H9 (cell line): Measurements from ENCODE around the gene ZP1. TPM values are rescaled to one million over a fixed set of nuclear protein-coding genes. Genes with fewer than 3 reads are reported as not detected.

Experiments used
- DNase-seq: peaks from one replicate; pipeline ENCODE4 v3.0.0-alpha.2; 2017
- H2AFZ ChIP-seq: one replicate; pipeline ENCODE4 v1.6.1; 2013; ENCODE audit warnings: mild to moderate bottlenecking, low read length, control low read depth, moderate library complexity
- H2AK5ac ChIP-seq: 2 replicates; pipeline ENCODE4 v1.6.1; 2013; ENCODE audit warnings: low read length, control low read depth, mixed read lengths; ENCODE audit not compliant: insufficient read length
- H2BK120ac ChIP-seq: one replicate; pipeline ENCODE4 v1.6.1; 2013; ENCODE audit warnings: low read depth, mild to moderate bottlenecking, low read length, control low read depth, inconsistent platforms; ENCODE audit not compliant: poor library complexity, severe bottlenecking
- H2BK12ac ChIP-seq: 2 replicates; pipeline ENCODE4 v1.6.1; 2013; ENCODE audit warnings: low read length, control low read depth, mixed read lengths, low read depth; ENCODE audit not compliant: insufficient read length
- H2BK15ac ChIP-seq: 2 replicates; pipeline ENCODE4 v1.6.1; 2013; ENCODE audit warnings: low read depth, low read length, control low read depth
- H2BK20ac ChIP-seq: one replicate; pipeline ENCODE4 v1.6.1; 2013; ENCODE audit warnings: low read depth, mild to moderate bottlenecking, low read length, control low read depth, inconsistent platforms; ENCODE audit not compliant: poor library complexity, severe bottlenecking
- H2BK5ac ChIP-seq: 2 replicates; pipeline ENCODE4 v1.6.1; 2013; ENCODE audit warnings: low read length, control low read depth, mixed read lengths; ENCODE audit not compliant: insufficient read length
- H3K14ac ChIP-seq: 2 replicates; pipeline ENCODE4 v1.6.1; 2013; ENCODE audit warnings: low read length, control low read depth; ENCODE audit not compliant: insufficient read depth
- H3K18ac ChIP-seq: 2 replicates; pipeline ENCODE4 v1.6.1; 2013; ENCODE audit warnings: low read depth, mild to moderate bottlenecking, mixed read lengths, low read length, control low read depth; ENCODE audit not compliant: insufficient read length
- H3K23ac ChIP-seq: 2 replicates; pipeline ENCODE4 v1.6.1; 2013; ENCODE audit warnings: low read length, control low read depth, mixed read lengths, low read depth; ENCODE audit not compliant: insufficient read length
- H3K23me2 ChIP-seq: 2 replicates; pipeline ENCODE4 v1.6.1; 2013; ENCODE audit warnings: low read depth, mild to moderate bottlenecking, mixed read lengths, low read length, control low read depth; ENCODE audit not compliant: insufficient read length, poor library complexity, severe bottlenecking
- H3K27ac ChIP-seq: 2 replicates; pipeline ENCODE4 v1.5.1; 2013; ENCODE audit warnings: low read length, control low read depth, mixed read lengths, low read depth; ENCODE audit not compliant: insufficient read length
- H3K27me3 ChIP-seq: 2 replicates; pipeline ENCODE4 v1.6.1; 2013; ENCODE audit warnings: low read length, control low read depth, inconsistent platforms; ENCODE audit not compliant: insufficient read depth
- H3K4ac ChIP-seq: 2 replicates; pipeline ENCODE4 v1.6.1; 2013; ENCODE audit warnings: low read depth, mild to moderate bottlenecking, control low read depth, inconsistent platforms, low read length, moderate library complexity
- H3K4me1 ChIP-seq: 2 replicates; pipeline ENCODE4 v1.6.1; 2013; ENCODE audit warnings: low read length, control low read depth, inconsistent platforms; ENCODE audit not compliant: insufficient read depth
- H3K4me2 ChIP-seq: 2 replicates; pipeline ENCODE4 v1.6.1; 2013; ENCODE audit warnings: low read length, control low read depth, mixed read lengths; ENCODE audit not compliant: insufficient read length, insufficient read depth
- H3K56ac ChIP-seq: 2 replicates; pipeline ENCODE4 v1.6.1; 2013; ENCODE audit warnings: low read depth, mild to moderate bottlenecking, mixed read lengths, low read length, control low read depth; ENCODE audit not compliant: insufficient read length
- H3K79me1 ChIP-seq: 2 replicates; pipeline ENCODE4 v1.6.1; 2013; ENCODE audit warnings: low read depth, mild to moderate bottlenecking, moderate library complexity, low read length, control low read depth, inconsistent platforms; ENCODE audit not compliant: insufficient read depth, poor library complexity, severe bottlenecking
- H3K79me2 ChIP-seq: 2 replicates; pipeline ENCODE4 v1.6.1; 2013; ENCODE audit warnings: low read length, control low read depth, inconsistent platforms; ENCODE audit not compliant: insufficient read depth
- H3K9ac ChIP-seq: 2 replicates; pipeline ENCODE4 v1.6.1; 2013; ENCODE audit warnings: low read length, control low read depth, mixed read lengths; ENCODE audit not compliant: insufficient read length; ENCODE audit errors: extremely low read depth
- H3K9me3 ChIP-seq: one replicate; pipeline ENCODE4 v1.6.1; 2013; ENCODE audit warnings: low read depth, low read length, inconsistent platforms; ENCODE audit not compliant: control insufficient read depth
- H3T11ph ChIP-seq: one replicate; pipeline ENCODE4 v1.6.1; 2013; ENCODE audit warnings: mild to moderate bottlenecking, low read length, control low read depth, inconsistent platforms
- H4K20me1 ChIP-seq: one replicate; pipeline ENCODE4 v1.6.1; 2013; ENCODE audit not compliant: control insufficient read depth, insufficient read length, insufficient read depth
- H4K5ac ChIP-seq: 2 replicates; pipeline ENCODE4 v1.6.1; 2013; ENCODE audit warnings: low read depth, mild to moderate bottlenecking, mixed read lengths, low read length, control low read depth; ENCODE audit not compliant: insufficient read length
- H4K8ac ChIP-seq: replicated peaks from 2 replicates; pipeline ENCODE4 v1.6.1; 2013; ENCODE audit warnings: low read length, control low read depth, mixed read lengths, low read depth; ENCODE audit not compliant: insufficient read length
- H4K91ac ChIP-seq: 2 replicates; pipeline ENCODE4 v1.6.1; 2013; ENCODE audit warnings: low read depth, mild to moderate bottlenecking, moderate library complexity, mixed read lengths, low read length, control low read depth; ENCODE audit not compliant: insufficient read length
- H3K27ac Mint-ChIP-seq, 3 experiments: 2 replicates in 2 of 3; 3 replicates in 1 of 3; pipeline ENCODE4 v1.8.0; 2020 to 2021; ENCODE audit warnings: mixed read lengths in 3 of 3, mild to moderate bottlenecking in 1 of 3, moderate library complexity in 1 of 3
- H3K27me3 Mint-ChIP-seq: 2 replicates; pipeline ENCODE4 v1.8.0; 2021; ENCODE audit warnings: low read depth, mild to moderate bottlenecking, moderate library complexity, mixed read lengths
- H3K36me3 Mint-ChIP-seq, 3 experiments: 2 replicates in 2 of 3; 3 replicates in 1 of 3; pipeline ENCODE4 v1.8.0; 2020 to 2021; ENCODE audit warnings: low read depth in 3 of 3, mixed read lengths in 3 of 3; ENCODE audit not compliant: insufficient read depth in 1 of 3
- H3K4me1 Mint-ChIP-seq, 2 experiments: 2 replicates each; pipeline ENCODE4 v1.8.0; 2020; ENCODE audit warnings: mixed read lengths in 2 of 2
- H3K4me3 Mint-ChIP-seq, 2 experiments: 2 replicates in 1 of 2; 3 replicates in 1 of 2; pipeline ENCODE4 v1.8.0; 2020 to 2021; ENCODE audit warnings: mild to moderate bottlenecking in 2 of 2, mixed read lengths in 2 of 2, moderate library complexity in 1 of 2
- H3K9me3 Mint-ChIP-seq, 2 experiments: 2 replicates in 1 of 2; 3 replicates in 1 of 2; pipeline ENCODE4 v1.8.0; 2020; ENCODE audit warnings: mild to moderate bottlenecking in 2 of 2, mixed read lengths in 2 of 2, moderate library complexity in 1 of 2
- WGBS: extraction: QIAGEN DNeasy Blood & Tissue Kit; methylation state at CpG from one replicate; pipeline ENCODE4 v1.1.7; 2013; ENCODE audit warnings: missing lambda C conversion rate, low lambda C conversion rate, mixed read lengths; ENCODE audit not compliant: insufficient read length; ENCODE audit errors: extremely low coverage; 5-methylcytosine and 5-hydroxymethylcytosine counted together
- total RNA-seq: library from RNA; stranded (reverse); gene quantifications from 2 replicates; pipeline ENCODE4 v1.2.1, GENCODE V29; 2021
- TF ChIP-seq, protein P1 (sequence below): fragments of 200-600 bp; sonication (generic); conservative IDR thresholded peaks from 3 replicates; pipeline ENCODE4 v1.8.0; 2021; ENCODE audit warnings: antibody characterized with exemption, mild to moderate bottlenecking

ZP1 gene
- total RNA-seq, 1 experiment from 2014 or later: not detected

DNA sequence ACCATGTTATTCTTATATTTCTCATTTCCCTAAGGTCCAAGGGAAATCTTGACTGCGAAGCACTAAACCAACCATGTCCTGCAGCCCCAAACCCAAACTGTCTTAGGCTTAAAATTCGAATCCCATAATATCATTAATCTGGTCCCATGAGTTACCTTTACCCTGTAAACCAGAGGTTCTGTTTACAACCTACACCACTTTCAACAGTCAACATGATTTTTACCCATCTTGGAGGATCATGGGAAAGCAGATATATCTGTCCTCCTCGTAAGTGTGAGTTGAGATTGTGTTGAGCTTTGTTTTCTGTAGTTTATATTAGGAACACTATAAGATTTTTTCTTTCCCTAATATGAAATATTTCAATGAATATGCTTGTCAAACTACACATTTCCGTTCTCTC lies 32.6 kb downstream of the ZP1 start:
- Histone ChIP-seq H3K14ac (no peak overlapping the region), H3K27me3 (no peaks in the 10 kb centered on the region), H3K9ac (no peak overlapping the region), H2BK5ac (no peak overlapping the region), H3K79me1 (peaks cover 5% of the 10 kb centered on the region), H2BK15ac (no peak overlapping the region), H3K79me2 (peaks cover 12% of the 10 kb centered on the region; the same call in 1 of the 2 replicates), H2AK5ac (no peak overlapping the region), H2BK12ac (no peak overlapping the region), H2BK20ac (no peak overlapping the region), H4K8ac (no peak overlapping the region), H3K4ac (no peak overlapping the region), H4K91ac (no peak overlapping the region), H3K27ac (no peak overlapping the region), H2BK120ac (no peak overlapping the region), H3K4me1 (peaks cover 1% of the 10 kb centered on the region; the same call in 1 of the 2 replicates), H3K56ac (no peak overlapping the region), H3K4me2 (no peak overlapping the region), H3T11ph (no peak overlapping the region), H4K20me1 (peaks cover 2% of the 10 kb centered on the region), H4K5ac (no peak overlapping the region), H2AFZ (no peak overlapping the region), H3K23me2 (no peaks in the 10 kb centered on the region), H3K23ac (no peak overlapping the region), H3K18ac (no peak overlapping the region), H3K9me3 (no peaks in the 10 kb centered on the region)
- Mint-ChIP-seq H3K9me3 (no peaks in the 10 kb centered on the region), H3K27me3 (no peaks in the 10 kb centered on the region), H3K4me3 (no peak overlapping the region), H3K36me3 (peaks cover 47 to 85% (median 73%) of the 10 kb centered on the region in 3 experiments; a peak in 6 of 7 replicates), H3K4me1 (peaks cover under 1 to 9% of the 10 kb centered on the region in 2 experiments), H3K27ac (0 out of 7 replicates have a peak overlapping the region, but pooled peaks of 1 of the 3 experiments have one; percentile 62)
- no peak for DNase-seq
- TF ChIP-seq, protein P1, sequence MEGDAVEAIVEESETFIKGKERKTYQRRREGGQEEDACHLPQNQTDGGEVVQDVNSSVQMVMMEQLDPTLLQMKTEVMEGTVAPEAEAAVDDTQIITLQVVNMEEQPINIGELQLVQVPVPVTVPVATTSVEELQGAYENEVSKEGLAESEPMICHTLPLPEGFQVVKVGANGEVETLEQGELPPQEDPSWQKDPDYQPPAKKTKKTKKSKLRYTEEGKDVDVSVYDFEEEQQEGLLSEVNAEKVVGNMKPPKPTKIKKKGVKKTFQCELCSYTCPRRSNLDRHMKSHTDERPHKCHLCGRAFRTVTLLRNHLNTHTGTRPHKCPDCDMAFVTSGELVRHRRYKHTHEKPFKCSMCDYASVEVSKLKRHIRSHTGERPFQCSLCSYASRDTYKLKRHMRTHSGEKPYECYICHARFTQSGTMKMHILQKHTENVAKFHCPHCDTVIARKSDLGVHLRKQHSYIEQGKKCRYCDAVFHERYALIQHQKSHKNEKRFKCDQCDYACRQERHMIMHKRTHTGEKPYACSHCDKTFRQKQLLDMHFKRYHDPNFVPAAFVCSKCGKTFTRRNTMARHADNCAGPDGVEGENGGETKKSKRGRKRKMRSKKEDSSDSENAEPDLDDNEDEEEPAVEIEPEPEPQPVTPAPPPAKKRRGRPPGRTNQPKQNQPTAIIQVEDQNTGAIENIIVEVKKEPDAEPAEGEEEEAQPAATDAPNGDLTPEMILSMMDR: no peak
- no CpG with 5 or more reads among the region's 4 CpGs for WGBS
